Neural cell (in vitro differentiated cells): ENCODE results near the gene EML4. TPM values are rescaled to one million over a fixed set of nuclear protein-coding genes. Genes with fewer than 3 reads are reported as not detected.

Experiments
- H2AFZ ChIP-seq: fragments of 200-600, 300-800 bp; sonication (generic), shearing (Covaris generic); 2 replicates; pipeline ENCODE4 v1.6.0; 2014; ENCODE audit warnings: low read depth, mild to moderate bottlenecking, antibody characterized with exemption, low read length, moderate library complexity
- H3F3A ChIP-seq: fragments of 200-600 bp; shearing (Covaris generic); 2 replicates; pipeline ENCODE4 v1.6.1; 2016; ENCODE audit warnings: mild to moderate bottlenecking, moderate library complexity, mixed read lengths, antibody characterized with exemption, low read length; ENCODE audit not compliant: insufficient read depth, poor library complexity, severe bottlenecking
- H3K27ac ChIP-seq: fragments of 200-600, 300-800 bp; sonication (generic), shearing (Covaris generic); 2 replicates; pipeline ENCODE4 v1.5.1; 2014; ENCODE audit warnings: mild to moderate bottlenecking, low read length, moderate library complexity
- H3K27me3 ChIP-seq: fragments of 300-800, 200-600 bp; sonication (generic), shearing (Covaris generic); 2 replicates; pipeline ENCODE4 v1.6.0; 2014; ENCODE audit warnings: mild to moderate bottlenecking, low read depth, low read length, moderate library complexity; ENCODE audit not compliant: insufficient read depth
- H3K36me3 ChIP-seq: fragments of 300-800, 200-600 bp; sonication (generic), shearing (Covaris generic); 2 replicates; pipeline ENCODE4 v1.5.1; 2014; ENCODE audit warnings: mild to moderate bottlenecking, antibody characterized with exemption, low read length, moderate library complexity; ENCODE audit not compliant: insufficient read depth
- H3K4me2 ChIP-seq: fragments of 300-800, 200-600 bp; sonication (generic), shearing (Covaris generic); 2 replicates; pipeline ENCODE4 v1.6.0; 2014; ENCODE audit warnings: mild to moderate bottlenecking, low read length
- H3K4me3 ChIP-seq: fragments of 300-800, 200-600 bp; sonication (generic), shearing (Covaris generic); 2 replicates; pipeline ENCODE4 v1.5.1; 2014; ENCODE audit warnings: mild to moderate bottlenecking, low read length, moderate library complexity
- H3K79me2 ChIP-seq: fragments of 200-600 bp; shearing (Covaris generic); replicated peaks from 2 replicates; pipeline ENCODE4 v1.6.0; 2014; ENCODE audit warnings: mild to moderate bottlenecking, low read length, moderate library complexity; ENCODE audit not compliant: insufficient read depth
- H3K9ac ChIP-seq: fragments of 300-800, 200-600 bp; sonication (generic), shearing (Covaris generic); 2 replicates; pipeline ENCODE4 v1.6.1; 2016; ENCODE audit warnings: mild to moderate bottlenecking, low read length, mixed read lengths
- H3K9me2 ChIP-seq: fragments of 200-600 bp; shearing (Covaris generic); 2 replicates; pipeline ENCODE4 v1.6.1; 2016; ENCODE audit warnings: mild to moderate bottlenecking, low read length, mixed read lengths; ENCODE audit not compliant: insufficient read depth
- H3K9me3 ChIP-seq: fragments of 200-600, 300-800 bp; sonication (generic), shearing (Covaris generic); 2 replicates; pipeline ENCODE4 v1.6.1; 2016; ENCODE audit warnings: mild to moderate bottlenecking, mixed run types, low read length, moderate library complexity, mixed read lengths
- H4K20me1 ChIP-seq: fragments of 200-600 bp; shearing (Covaris generic); 2 replicates; pipeline ENCODE4 v1.6.1; 2016; ENCODE audit warnings: mild to moderate bottlenecking, mixed run types; ENCODE audit not compliant: insufficient read depth
- CTCF ChIP-seq: fragments of 450-650 bp; IDR thresholded peaks from 2 replicates; pipeline ENCODE4 v1.5.1; 2014; ENCODE audit warnings: antibody characterized with exemption, mild to moderate bottlenecking, moderate library complexity; ENCODE audit not compliant: poor library complexity, severe bottlenecking
- EP300 ChIP-seq: fragments of 450-650 bp; conservative IDR thresholded peaks from 2 replicates; pipeline ENCODE4 v1.6.1; 2014; ENCODE audit warnings: antibody characterized with exemption, mild to moderate bottlenecking, moderate library complexity; ENCODE audit not compliant: poor library complexity, severe bottlenecking
- EZH2 ChIP-seq: fragments of 200-600, 300-800 bp; shearing (Covaris generic), sonication (generic); IDR thresholded peaks from 2 replicates; pipeline ENCODE4 v1.6.1; 2014; ENCODE audit warnings: antibody characterized with exemption, low read length, borderline replicate concordance, mild to moderate bottlenecking; ENCODE audit not compliant: insufficient read depth, poor library complexity, severe bottlenecking
- MXI1 ChIP-seq: fragments of 450-650 bp; conservative IDR thresholded peaks from 2 replicates; pipeline ENCODE4 v1.6.1; 2014; ENCODE audit warnings: antibody characterized with exemption, mild to moderate bottlenecking; ENCODE audit not compliant: poor library complexity, severe bottlenecking
- POLR2AphosphoS5 ChIP-seq: IDR thresholded peaks from 2 replicates; pipeline ENCODE4 v1.6.1; 2012
- RAD21 ChIP-seq: fragments of 450-650 bp; conservative IDR thresholded peaks from 2 replicates; pipeline ENCODE4 v1.6.1; 2014; ENCODE audit warnings: antibody characterized with exemption, mild to moderate bottlenecking, moderate library complexity
- REST ChIP-seq: IDR thresholded peaks from 2 replicates; pipeline ENCODE4 v1.6.1; 2012; ENCODE audit warnings: borderline replicate concordance
- SMC3 ChIP-seq: fragments of 450-650 bp; conservative IDR thresholded peaks from 2 replicates; pipeline ENCODE4 v1.6.1; 2014; ENCODE audit warnings: antibody characterized with exemption, mild to moderate bottlenecking, moderate library complexity; ENCODE audit not compliant: poor library complexity
- TAF1 ChIP-seq: IDR thresholded peaks from 2 replicates; pipeline ENCODE4 v1.6.1; 2012; ENCODE audit warnings: low read depth
- polyA plus RNA-seq: library from polyadenylated mRNA; depleted of rRNA; stranded (reverse); fragments of >200 nt; gene quantifications from 2 replicates; pipeline ENCODE4 v1.2.3, GENCODE V29; 2014

Gene EML4
- polyA plus RNA-seq, 1 donor from 2014 or later = 33.9 TPM

- Histone ChIP-seq H3K79me2 (no peaks in the 10 kb centered on the region), H3K27ac (no peak overlapping the region), H3K9me2 (no peaks in the 10 kb centered on the region), H3F3A (no peaks in the 10 kb centered on the region), H3K9ac (no peak overlapping the region), H2AFZ (no peak overlapping the region), H3K36me3 (no peaks in the 10 kb centered on the region), H3K9me3 (no peaks in the 10 kb centered on the region), H4K20me1 (no peaks in the 10 kb centered on the region), H3K4me3 (no peak overlapping the region), H3K27me3 (no peaks in the 10 kb centered on the region), H3K4me2 (no peak overlapping the region)
- TF ChIP-seq MXI1 = no peak
- no peak for TF ChIP-seq RAD21
- TF ChIP-seq POLR2AphosphoS5 = no peak
- no peak for TF ChIP-seq EP300
- TF ChIP-seq CTCF = no peak
- no peak for TF ChIP-seq SMC3
- no peak for TF ChIP-seq EZH2
- TF ChIP-seq REST = no peak
- TF ChIP-seq TAF1 = no peak
These were observed 167.3 kb downstream of the EML4 start for GRCh38 chr2:42336361-42336965.

GRCh38 chr2:42337356-42337820 lies 168.2 kb downstream of the EML4 start:
- Histone ChIP-seq H3K4me2 (no peak overlapping the region), H3K9me2 (no peaks in the 10 kb centered on the region), H3F3A (no peaks in the 10 kb centered on the region), H3K9me3 (no peaks in the 10 kb centered on the region), H2AFZ (no peak overlapping the region), H3K9ac (no peak overlapping the region), H3K79me2 (no peaks in the 10 kb centered on the region), H3K4me3 (no peak overlapping the region), H4K20me1 (no peaks in the 10 kb centered on the region), H3K27me3 (no peaks in the 10 kb centered on the region), H3K36me3 (no peaks in the 10 kb centered on the region), H3K27ac (no peak overlapping the region)
- TF ChIP-seq POLR2AphosphoS5 (no peak), EP300 (no peak), REST (no peak), RAD21 (no peak), EZH2 (no peak), SMC3 (no peak), TAF1 (no peak), MXI1 (no peak), CTCF (no peak)
